GM13977 (cell line): Measurements from ENCODE around the gene LARGE1.
A peak's percentile ranks its signal among the peaks of the same experiment; 100 is the strongest.

Experiments
- DNase-seq: peaks from one replicate; pipeline ENCODE4 v3.0.0; 2012; ENCODE audit warnings: low spot score
- CTCF ChIP-seq: IDR thresholded peaks from 2 replicates; pipeline ENCODE4 v1.5.1; 2012; ENCODE audit warnings: mild to moderate bottlenecking, control low read depth; ENCODE audit not compliant: insufficient read depth; ENCODE audit errors: extremely low read depth, missing control alignments
- in situ Hi-C: fragments of 300-500 bp; cut with MboI; formaldehyde crosslinking; loops from one replicate; pipeline ENCODE4 v1.12.0; 2022; ENCODE audit warnings: low sequenced_read_pairs, low pct_unique_long_range_greater_than_20kb, mixed read lengths, inconsistent platforms; ENCODE audit not compliant: unreplicated experiment

Gene LARGE1

GRCh38 chr22:33920197-33920540 is at the start of gene LARGE1:
Gene LARGE1 (minus strand): TSS chr22:33920476.
- peak; percentile 39 for DNase-seq
- TF ChIP-seq CTCF: no peak
- in situ Hi-C loops: loop anchor here (25.0 kb wide), 2 partner anchors 408 to 633 kb away; no protein-coding TSS in a partner anchor

GRCh38 chr22:33969045-33969444 is 48.8 kb upstream of the LARGE1 start:
- no peak for DNase-seq
- no peak for TF ChIP-seq CTCF
- in situ Hi-C loops: no loop called here

- TF ChIP-seq CTCF: no peak
- in situ Hi-C loops: no loop called here
Measured at GRCh38 chr22:33964121-33964520, 43.8 kb upstream of the LARGE1 start.

GRCh38 chr22:33962409-33962808 is 42.1 kb upstream of the LARGE1 start:
- DNase-seq: no peak
- in situ Hi-C loops: no loop called here
- TF ChIP-seq CTCF: no peak

More at GRCh38 chr22:33964121-33964520, 43.8 kb upstream of the LARGE1 start:
- DNase-seq: no peak

GRCh38 chr22:33958741-33959140 is 38.5 kb upstream of the LARGE1 start:
- no peak for DNase-seq
- no peak for TF ChIP-seq CTCF
- in situ Hi-C loops: no loop called here

- in situ Hi-C loops: no loop called here
- TF ChIP-seq CTCF: no peak
- DNase-seq: no peak
Measured at GRCh38 chr22:33957086-33957485, 36.8 kb upstream of the LARGE1 start.

GRCh38 chr22:33952776-33953175 is 32.5 kb upstream of the LARGE1 start:
- DNase-seq: no peak
- in situ Hi-C loops: no loop called here
- TF ChIP-seq CTCF: no peak
